ENCODE measurements around the gene COL4A4. TPM values are rescaled to one million over a fixed set of nuclear protein-coding genes. Genes with fewer than 3 reads are reported as not detected.
A peak's percentile ranks its signal among the peaks of the same experiment; 100 is the strongest.
"Not testable (repeated sequence)": the region's sequence is repeated elsewhere in the genome, so short reads cannot be mapped to it uniquely, and the experiment has no call there.

Gene COL4A4
- polyA plus RNA-seq, 1 donor, result 0.08 TPM

DNA sequence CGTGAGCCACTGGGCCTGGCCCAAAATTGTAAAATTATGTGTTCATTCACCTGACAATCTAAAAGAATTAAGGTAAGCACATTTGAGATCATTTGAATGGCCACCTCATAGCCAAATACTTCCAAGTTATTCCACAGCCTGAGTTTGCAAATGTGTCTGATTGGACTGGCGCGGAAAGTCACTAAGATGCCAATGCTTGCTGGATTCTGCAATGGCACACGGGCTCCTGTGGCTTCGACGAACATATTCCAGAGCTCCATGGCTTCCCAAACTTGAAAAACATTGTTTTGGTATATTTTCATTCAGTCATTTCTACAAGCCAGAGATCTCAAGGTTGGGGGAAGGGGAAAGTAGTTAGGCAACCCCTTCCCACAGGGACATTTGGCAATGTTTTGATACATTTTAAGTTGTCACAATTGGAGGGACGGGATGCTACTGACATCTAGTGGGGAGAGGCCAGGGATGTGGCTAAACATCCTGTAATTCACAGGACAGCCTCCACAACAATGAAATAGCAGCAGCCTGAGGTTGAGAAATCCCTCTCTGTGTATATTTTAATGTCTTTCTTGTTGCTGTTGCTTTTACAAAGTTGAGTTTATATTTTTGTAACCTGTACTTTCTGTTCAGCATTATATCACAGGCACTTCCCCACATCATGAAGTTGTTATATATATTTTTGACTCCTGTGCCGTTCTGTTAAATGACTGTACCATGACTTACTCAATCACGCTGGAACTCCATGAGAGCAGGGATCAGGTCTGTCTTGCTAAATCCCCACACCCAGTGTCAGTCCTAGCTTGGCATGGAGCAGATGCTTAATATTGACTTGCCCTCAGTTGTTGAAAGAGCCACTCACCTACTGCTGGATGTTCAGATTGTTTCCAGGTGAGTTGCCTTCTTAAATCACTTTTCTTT lies 56.9 kb downstream of the COL4A4 start:
- peak; percentile 46 for DNase-seq

DNA sequence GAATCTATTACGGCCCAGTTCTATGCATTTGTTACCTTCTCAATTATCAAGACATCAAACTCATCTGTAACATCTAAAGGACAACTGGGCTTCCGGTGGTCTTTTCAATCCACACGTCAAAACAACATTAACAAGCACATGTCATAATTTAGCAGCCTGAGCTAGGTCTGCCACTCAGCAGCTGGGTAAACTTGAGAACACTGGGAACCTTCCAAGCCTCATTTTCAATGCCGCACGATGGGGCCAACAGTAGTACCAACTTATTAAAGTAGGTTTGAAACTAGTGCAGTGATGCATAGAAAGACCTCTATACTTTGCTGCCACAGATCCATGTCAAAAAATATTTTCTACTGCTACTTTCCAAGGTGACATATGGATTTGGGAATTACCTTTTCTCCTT lies 60.4 kb downstream of the COL4A4 start:
- no peak for DNase-seq

DNA sequence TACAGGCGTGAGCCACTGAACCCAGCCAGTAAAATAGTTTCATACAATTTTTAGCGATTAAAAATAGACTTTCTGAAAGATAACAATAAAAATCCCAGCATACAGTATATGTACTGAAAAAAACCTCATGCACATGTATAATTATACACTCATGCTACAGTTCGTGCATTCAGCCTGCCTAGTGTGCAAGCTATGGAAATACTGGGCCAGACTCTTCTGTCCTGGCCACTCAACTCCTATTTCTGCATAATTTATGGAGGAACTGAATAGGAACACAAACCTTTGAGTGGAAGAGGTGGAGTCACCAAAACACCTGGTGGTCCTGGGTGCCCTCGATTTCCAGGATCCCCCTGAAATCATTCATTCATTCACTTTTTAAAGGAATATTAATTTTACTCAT lies 64.7 kb downstream of the COL4A4 start:
- no peak for DNase-seq

DNA sequence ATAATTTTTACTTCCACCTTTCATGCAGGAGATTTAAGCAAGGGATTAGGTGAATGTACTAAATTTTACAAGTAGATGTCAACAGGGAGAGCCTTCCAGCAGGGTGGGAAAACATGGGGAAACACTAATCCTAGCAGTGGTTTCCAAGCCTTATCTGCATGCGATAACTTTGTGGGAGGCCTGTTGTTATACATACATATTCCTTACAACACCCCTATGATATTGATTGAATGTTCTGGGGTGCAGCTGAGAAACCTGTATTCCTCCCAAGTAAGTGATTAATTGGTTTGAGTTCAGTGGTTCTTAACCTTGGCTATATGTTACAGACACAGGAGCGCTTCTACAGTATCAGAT lies 65.9 kb downstream of the COL4A4 start:
- DNase-seq, result no peak

DNA sequence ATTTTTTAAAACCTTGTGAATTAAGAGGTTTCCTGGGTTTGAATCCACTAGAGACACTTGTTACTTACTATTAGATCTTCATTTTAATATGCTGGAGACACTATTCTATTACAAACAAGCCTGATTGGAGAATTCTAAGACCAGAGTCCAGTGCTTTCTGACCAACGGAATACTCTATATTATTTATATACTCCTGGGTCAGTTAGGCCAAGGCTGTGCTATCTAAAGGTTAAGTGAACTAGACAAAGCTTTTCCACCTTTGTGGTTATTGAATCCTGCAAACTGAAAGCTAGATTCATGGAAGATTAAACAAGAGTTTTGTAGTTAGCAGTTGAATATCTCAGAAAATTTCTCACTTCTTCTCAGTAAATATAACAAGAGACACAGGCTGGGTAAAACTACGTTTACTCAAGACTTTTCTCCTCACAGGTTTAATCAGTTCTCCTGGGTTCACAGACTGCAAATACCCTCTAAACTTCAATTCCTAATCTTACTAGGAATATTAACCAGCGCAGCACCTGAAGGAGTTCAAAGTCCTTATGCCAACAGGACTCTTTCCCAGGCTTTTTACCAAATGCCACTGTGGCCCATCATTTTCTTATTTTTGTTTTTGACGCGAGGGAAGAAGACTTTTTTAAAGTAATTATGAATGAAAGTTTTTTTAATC lies 66.4 kb downstream of the COL4A4 start:
- no peak for DNase-seq

DNA sequence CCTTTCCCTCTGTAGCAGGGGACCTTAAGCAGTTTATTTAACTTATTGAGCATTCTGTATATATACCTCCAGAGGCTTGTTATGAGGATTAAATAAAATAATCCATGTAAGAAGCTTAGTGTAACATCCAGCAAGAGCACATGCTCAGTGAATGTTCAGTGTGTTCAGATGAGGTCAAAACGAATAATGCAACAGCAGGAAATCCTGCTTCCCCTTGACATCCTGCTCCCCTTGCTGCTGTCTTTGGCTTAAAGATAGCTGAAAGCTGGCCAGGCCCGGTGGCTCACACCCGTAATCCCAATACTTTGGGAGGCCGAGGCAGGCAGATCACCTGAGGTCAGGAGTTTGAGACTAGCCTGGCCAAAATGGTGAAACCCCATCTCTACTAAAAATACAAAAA lies 68.7 kb downstream of the COL4A4 start:
- DNase-seq, result no peak

DNA sequence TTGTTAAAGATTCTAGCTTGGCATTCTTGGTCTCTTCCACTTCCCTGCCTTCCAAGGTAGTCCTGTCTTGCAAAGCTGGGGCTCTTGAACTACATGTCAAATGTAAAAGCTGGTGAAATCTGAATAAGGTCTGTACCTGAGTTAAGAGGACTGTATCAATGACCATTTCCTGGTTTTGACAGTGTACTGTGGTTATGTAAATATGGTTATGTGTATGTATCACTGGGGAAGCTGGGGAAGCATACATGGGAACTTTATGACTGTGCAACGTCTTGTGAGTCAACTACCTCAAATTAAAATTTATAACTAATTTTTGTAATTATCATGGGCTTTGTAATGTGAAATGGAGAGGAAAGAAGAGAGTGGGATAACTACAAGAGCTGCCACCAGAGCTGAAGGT lies 81.7 kb downstream of the COL4A4 start:
- no peak for DNase-seq

DNA sequence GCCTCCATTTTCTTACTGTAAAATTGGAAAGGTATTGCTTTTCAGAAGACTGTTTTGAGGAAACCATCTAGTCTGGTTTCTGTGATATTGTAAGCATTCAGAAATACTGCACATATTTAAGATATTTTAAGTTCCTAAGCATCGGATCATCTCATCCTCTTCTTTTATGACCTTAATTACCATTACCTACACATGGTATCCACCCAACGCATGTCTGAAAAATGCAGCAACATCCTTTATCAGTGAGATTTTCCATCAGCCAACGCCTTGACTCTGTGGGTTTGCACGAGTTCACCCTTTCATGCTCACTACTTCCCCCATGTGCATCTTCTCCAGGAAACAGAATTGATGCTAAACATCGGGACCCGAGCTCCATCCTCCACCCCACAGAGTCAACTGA lies 84.3 kb downstream of the COL4A4 start:
- no peak for DNase-seq

DNA sequence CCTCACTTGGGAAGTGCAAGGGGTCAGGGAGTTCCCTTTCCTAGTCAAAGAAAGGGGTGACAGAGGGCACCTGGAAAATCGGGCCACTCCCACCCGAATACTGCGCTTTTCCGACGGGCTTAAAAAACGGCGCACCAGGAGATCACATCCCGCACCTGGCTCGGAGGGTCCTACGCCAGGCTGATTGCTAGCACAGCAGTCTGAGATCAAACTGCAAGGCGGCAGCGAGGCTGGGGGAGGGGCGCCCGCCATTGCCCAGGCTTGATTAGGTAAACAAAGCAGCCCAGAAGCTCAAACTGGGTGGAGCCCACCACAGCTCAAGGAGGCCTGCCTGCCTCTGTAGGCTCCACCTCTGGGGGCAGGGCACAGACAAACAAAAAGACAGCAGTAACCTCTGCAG lies 98.9 kb downstream of the COL4A4 start:
- DNase-seq, result not testable (repeated sequence)

DNA sequence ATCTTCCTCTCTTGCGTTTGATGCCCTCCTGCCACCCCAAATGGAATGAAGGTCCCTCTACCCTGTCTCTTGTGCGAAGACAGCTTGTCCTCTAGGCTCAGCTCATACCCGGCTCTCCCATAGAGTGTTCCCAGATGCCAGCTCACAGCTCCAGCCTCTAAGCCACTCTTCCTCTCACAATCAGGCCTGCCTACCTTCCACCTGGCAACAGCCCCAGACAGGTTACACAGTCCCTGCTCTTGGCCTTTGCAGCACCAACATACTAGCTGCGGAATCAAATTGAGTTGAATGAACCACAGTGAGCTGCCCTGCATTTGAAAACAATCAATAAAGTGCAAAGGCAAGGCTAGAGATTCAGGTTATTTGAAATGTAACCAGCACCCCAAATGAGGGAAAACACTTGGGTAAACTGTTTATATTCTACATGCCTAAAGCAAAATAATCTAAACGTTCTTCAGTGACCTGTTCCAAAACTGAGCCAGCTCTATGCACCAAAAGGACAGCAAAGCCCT lies 105.1 kb downstream of the COL4A4 start:
- no peak for DNase-seq

DNA sequence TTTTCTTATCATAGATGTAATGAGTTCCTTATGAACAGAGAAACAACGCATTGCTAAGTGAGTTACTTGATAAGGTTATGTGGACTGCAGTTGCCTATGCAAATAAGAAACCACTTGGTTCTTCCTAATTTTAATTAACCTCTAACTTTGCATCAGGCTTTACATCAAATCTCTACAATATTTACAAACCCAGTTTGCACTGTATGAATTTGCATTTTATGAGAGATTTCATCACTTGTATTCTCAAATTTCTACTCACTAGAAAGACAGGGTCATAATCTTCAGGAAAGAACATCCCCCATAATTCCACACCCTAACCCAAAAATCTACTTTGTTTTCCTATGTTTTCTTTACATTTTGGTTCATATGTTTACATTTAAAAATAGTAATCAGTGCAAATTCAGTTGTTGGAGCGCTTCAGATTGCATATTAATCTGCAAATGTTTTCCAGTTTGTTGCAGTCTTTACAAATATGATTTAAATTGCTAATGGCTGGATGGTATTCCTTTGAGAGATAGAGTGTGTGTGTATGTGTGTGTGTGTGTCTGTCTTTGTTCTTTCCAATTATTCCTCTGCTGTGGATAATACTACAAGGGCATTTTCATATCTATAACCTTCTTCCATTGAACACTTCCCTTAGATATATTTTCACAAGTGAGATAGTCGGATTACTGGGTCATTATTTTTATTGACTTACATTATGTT lies 106.1 kb downstream of the COL4A4 start:
- no peak for DNase-seq

DNA sequence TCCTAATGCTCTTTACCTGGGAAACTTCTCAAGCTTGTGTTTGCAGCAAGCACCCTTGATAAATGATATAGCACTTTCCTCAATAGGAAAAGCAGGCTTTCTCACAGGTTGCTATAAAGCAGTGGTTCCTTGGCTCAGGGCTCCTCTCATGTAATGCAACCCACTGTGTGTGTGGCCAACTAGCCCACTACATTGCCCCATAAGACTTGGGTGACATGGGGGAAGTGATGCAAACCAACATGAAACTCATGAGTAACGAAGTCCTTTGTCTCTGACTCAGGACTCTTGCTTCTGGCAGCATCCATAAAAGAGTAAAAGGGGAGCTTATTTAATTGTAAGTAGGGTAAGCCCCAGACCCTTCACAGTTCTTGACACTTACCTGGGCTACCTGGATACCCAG lies 106.9 kb downstream of the COL4A4 start:
- DNase-seq, result no peak

DNA sequence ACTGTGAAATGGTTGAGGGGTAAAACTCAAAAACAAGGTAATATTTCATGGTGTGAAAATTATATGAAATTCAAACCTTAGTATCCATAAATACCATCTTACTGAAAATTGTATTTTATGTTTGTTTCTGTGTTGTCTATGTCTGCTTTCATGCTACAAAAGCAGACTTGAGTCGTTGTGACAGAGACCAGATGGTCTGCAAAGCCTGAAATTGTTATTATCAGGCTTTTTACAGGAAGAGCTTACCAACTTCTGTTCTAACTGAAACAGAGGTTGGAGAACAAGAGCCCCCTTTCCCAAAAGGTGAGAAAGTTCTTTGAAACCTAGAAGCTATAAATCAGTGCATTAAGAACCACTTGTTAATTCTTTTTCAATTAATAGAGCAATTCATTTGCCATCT lies 110.0 kb downstream of the COL4A4 start:
- no peak for DNase-seq

DNA sequence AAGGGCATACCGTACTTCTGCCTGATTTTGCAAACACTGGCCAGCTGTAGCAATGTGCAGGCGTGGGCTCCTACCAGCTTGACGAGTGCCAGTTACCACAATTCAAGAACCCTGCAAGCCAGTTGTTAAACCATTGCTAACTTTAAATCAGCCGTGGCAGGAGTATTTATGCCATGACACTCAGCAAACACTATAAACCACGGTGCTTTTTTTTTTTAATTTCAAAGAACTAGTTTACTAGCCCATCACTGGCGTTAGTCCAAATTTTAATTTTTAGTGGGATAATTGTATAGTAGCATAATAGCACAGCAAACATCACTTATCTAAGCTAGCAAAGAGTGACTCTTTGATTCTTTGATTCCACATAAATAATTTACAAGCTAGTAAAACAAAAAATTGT lies 111.1 kb downstream of the COL4A4 start:
- DNase-seq, result no peak

DNA sequence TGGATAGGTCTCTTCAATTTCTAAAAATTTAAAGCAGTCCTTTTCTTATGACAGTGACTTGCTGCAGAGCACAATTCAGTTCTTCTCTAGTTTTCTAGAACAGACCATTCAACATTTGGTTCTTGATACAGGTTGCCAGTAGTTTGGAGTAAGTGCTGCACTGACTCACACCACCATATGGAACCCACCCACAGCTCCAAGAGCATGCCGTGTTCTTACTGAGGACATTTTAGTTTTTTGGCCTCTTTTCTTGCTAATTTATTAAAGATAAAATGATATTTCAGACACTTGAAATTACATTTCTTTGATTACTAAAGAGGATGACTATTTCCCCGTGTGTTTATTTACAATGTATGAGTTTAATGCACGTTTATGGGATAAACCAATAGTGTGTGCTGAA lies 120.0 kb downstream of the COL4A4 start:
- DNase-seq, result no peak

DNA sequence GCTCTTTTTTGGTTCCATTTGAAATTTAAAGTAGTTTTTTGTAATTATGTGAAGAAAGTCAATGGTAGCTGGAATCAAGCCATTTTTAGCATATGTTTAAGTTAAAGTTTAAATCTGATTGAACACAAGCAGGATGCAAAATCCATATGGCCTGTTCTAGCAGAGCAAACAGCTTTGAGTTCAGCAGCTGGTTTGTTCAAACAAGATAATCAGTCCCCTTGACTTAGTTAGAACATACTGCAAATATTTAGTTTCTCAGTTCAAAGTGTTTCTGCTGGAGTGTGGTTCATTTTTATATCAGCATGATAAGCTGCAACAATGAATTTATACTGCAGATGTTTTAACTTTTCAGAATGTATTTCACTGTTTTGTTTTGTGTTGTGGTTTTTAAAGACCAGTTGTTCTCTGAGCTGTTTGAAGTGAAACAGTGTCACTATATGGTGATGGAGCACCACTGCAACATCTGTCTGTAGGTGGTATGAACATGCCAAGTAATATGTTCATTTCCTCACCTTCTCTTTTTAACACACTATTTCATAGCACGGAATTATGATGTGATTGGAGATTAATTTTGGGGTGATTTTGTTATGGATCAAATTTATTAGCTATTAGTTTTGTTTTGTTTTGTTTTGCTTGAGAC lies 125.3 kb downstream of the COL4A4 start:
- no peak for DNase-seq

DNA sequence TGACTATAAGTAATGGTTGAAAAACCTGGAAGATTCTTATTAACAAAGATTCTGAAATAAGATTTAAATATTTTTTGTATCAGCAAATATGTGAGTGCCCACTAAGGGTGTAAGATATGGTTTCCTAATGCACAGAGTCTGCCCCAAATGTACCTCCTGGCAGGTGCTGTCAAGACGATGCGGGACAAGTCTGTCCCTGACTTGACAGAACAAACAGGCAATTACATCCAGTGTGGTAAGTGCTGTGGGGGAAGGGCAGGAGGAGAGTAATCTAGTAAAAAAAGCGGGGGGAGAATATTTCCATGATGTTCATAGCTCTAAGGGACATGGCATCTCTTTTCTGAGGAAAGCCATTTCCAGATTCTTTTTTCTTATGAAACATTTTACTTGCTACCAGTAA lies 127.5 kb downstream of the COL4A4 start:
- DNase-seq, result no peak

DNA sequence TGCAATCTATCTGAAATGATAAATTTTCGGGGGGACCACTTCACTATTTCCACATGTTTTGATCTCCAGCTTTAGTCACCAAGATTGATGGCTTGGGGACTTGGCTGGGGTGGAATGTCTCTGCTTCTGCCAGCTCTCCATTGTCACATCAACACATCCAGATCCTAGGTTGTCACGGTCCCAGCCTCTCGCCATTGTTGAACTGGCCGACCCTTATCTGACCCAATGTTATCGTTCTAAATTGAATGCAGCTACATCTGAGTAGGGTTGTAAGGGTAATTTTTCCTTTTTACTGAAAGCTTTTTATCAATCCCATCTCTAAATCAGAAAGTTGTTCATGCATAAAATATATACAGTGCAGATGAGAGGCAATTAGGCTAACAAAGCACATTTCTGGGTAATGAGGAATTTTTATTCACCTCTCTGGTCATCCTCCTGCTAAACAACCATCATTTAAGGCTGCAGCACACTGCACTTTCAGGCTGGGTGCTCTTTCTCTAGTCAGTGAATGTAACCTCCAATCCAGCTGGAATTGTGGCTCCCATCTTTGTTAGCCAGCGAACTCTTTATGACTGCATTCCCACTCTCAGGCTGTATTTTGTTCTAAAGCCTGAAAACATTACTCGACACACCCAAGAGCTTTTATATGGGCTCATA lies 128.2 kb downstream of the COL4A4 start:
- DNase-seq, result no peak

DNA sequence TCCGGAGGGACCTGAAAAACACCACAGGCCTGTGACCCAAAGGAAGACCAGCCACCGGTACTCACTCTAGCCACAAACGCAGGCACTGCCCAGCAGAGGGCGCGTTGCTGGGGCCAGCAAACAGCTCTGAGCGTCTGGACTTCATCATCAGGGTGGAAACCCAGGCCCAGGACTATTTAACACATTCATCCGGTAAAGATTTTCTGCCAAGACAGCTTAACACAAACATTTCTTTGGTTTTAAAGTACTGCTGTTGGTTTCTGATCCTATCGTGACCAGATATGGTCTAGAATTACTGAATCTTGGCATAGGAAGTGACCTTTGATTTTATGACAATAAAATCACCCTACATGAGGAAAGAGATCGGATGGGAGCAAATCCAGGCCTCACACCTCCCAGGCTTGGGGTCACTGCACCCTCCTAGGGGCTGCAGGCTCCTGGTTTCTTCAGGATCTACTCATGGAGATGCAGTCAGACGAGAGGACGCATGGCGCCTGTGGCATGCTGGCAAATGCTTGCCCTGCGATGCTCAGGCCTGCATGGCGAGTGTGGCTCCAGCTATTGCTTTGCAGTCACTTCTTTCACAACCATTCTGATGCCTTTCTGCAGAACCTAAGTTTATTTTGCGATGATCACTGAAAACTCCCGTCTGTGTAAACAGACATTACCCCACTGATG lies 130.4 kb downstream of the COL4A4 start:
- no peak for DNase-seq

DNA sequence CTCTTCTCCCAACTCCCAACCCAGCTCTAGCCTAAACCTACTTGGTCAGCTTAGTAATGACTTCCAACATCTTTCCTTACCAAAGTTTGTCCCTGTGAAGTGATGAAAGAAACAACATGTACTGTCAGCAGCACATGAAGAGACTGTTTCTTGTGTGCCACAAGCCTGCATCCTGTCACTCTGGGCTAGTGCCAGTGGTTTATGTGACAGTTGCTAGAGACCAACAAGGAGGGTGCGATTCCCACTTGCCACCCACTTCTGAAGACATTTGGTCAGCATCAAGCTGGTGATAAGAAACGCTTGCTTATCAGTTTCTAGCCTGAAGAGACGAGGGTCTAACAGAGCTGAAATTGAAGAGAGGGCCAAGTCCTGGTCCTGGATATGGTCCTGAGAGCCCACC lies 132.6 kb downstream of the COL4A4 start:
- DNase-seq, result no peak

DNA sequence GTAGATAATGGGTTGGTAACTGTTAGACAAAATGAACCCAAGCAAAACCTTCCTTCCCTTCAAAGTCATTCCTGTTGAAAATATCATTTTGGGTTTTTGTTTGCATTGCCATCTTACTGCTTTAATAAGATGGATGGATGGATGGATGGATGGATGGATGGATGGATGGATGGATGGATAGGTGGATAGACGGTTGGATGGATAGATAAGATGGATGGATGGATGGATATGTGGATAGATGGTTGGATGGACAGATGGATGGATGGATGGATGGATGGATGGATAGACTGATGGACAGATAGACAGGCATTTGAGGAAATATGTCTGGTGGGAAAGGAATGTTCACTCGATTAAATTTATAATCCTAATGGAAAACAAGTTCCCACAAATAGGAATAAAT lies 133.2 kb downstream of the COL4A4 start:
- no peak for DNase-seq

Measured in hindlimb muscle (tissue), 1 donor.